GM23338 (cell line): Measurements from ENCODE around the gene CAMTA1. TPM values are rescaled to one million over a fixed set of nuclear protein-coding genes. Genes with fewer than 3 reads are reported as not detected.

ENCODE experiments used
- ATAC-seq: fragments of 200-7000 bp; cut with Tn5 transposase; 3 replicates; pipeline ENCODE4 v1.9.1; 2020
- DNase-seq: peaks from one replicate; pipeline ENCODE4 v3.0.0-alpha.2; 2015; ENCODE audit warnings: low spot score
- H2AFZ ChIP-seq: fragments of 200-600 bp; sonication (generic); 2 replicates; pipeline ENCODE4 v1.8.0; 2016; ENCODE audit warnings: antibody characterized with exemption, mild to moderate bottlenecking, moderate library complexity
- H3F3A ChIP-seq: fragments of 200-600 bp; sonication (generic); replicated peaks from 2 replicates; pipeline ENCODE4 v1.8.0; 2017; ENCODE audit warnings: antibody characterized with exemption, mixed run types, low read depth
- H3K27ac ChIP-seq: fragments of 200-600 bp; sonication (generic); 2 replicates; pipeline ENCODE4 v1.6.1; 2016; ENCODE audit warnings: low read depth
- H3K27me3 ChIP-seq: fragments of 200-600 bp; sonication (generic); 2 replicates; pipeline ENCODE4 v1.8.0; 2016; ENCODE audit warnings: mild to moderate bottlenecking, mixed run types, moderate library complexity; ENCODE audit not compliant: insufficient read depth
- H3K36me3 ChIP-seq: fragments of 200-600 bp; sonication (generic); 2 replicates; pipeline ENCODE4 v1.8.0; 2016; ENCODE audit warnings: mild to moderate bottlenecking; ENCODE audit not compliant: insufficient read depth
- H3K4me1 ChIP-seq: fragments of 200-600 bp; sonication (generic); 2 replicates; pipeline ENCODE4 v1.8.0; 2016; ENCODE audit warnings: mild to moderate bottlenecking, moderate library complexity; ENCODE audit not compliant: insufficient read depth
- H3K4me2 ChIP-seq: fragments of 200-600 bp; sonication (generic); 2 replicates; pipeline ENCODE4 v1.7.1; 2017; ENCODE audit warnings: mixed run types
- H3K4me3 ChIP-seq: fragments of 200-600 bp; sonication (generic); 2 replicates; pipeline ENCODE4 v1.6.1; 2016; ENCODE audit warnings: mixed run types
- H3K79me2 ChIP-seq: fragments of 200-600 bp; sonication (generic); replicated peaks from 2 replicates; pipeline ENCODE4 v1.8.0; 2017; ENCODE audit warnings: mild to moderate bottlenecking; ENCODE audit not compliant: insufficient read depth
- H3K9me2 ChIP-seq: fragments of 200-600 bp; sonication (generic); 2 replicates; pipeline ENCODE4 v1.8.0; 2017; ENCODE audit not compliant: insufficient read depth
- H4K20me1 ChIP-seq: fragments of 200-600 bp; sonication (generic); replicated peaks from 2 replicates; pipeline ENCODE4 v1.8.0; 2017; ENCODE audit warnings: mild to moderate bottlenecking; ENCODE audit not compliant: insufficient read depth
- H3K27ac Mint-ChIP-seq: 2 replicates; pipeline ENCODE4 v1.8.0; 2020; ENCODE audit warnings: inconsistent platforms, mild to moderate bottlenecking, moderate library complexity, mixed read lengths
- H3K27me3 Mint-ChIP-seq: 3 replicates; pipeline ENCODE4 v1.8.0; 2022; ENCODE audit warnings: low read depth, mild to moderate bottlenecking, moderate library complexity, mixed read lengths, inconsistent platforms; ENCODE audit not compliant: insufficient read depth, poor library complexity
- H3K36me3 Mint-ChIP-seq: 3 replicates; pipeline ENCODE4 v1.8.0; 2021; ENCODE audit warnings: low read depth, mild to moderate bottlenecking, inconsistent platforms, moderate library complexity, mixed read lengths
- H3K4me1 Mint-ChIP-seq: 3 replicates; pipeline ENCODE4 v1.8.0; 2020; ENCODE audit warnings: mild to moderate bottlenecking, inconsistent platforms, mixed read lengths
- H3K4me3 Mint-ChIP-seq: 3 replicates; pipeline ENCODE4 v1.8.0; 2021; ENCODE audit warnings: moderate library complexity, mild to moderate bottlenecking, inconsistent platforms, mixed read lengths
- H3K9me3 Mint-ChIP-seq: 3 replicates; pipeline ENCODE4 v1.8.0; 2020; ENCODE audit warnings: moderate library complexity, mild to moderate bottlenecking, inconsistent platforms, mixed read lengths
- CREB1 ChIP-seq: fragments of 250-450 bp; sonication (Bioruptor Pico); IDR thresholded peaks from 2 replicates; pipeline ENCODE4 v1.5.0; 2020; ENCODE audit warnings: low read depth, mild to moderate bottlenecking, moderate library complexity
- ETS1 ChIP-seq: IDR thresholded peaks from 2 replicates; pipeline ENCODE4 v1.6.1; 2016; ENCODE audit warnings: antibody characterized with exemption
- EZH2 ChIP-seq: fragments of 200-600 bp; sonication (generic); IDR thresholded peaks from one replicate; pipeline ENCODE4 v1.8.0; 2017; ENCODE audit warnings: antibody characterized with exemption, mild to moderate bottlenecking, low read depth; ENCODE audit not compliant: unreplicated experiment
- EZH2phosphoT487 ChIP-seq: fragments of 200-600 bp; sonication (generic); IDR thresholded peaks from one replicate; pipeline ENCODE4 v1.8.1; 2018; ENCODE audit warnings: antibody characterized with exemption; ENCODE audit not compliant: unreplicated experiment
- JUNB ChIP-seq: IDR thresholded peaks from one replicate; pipeline ENCODE4 v1.6.1; 2016; ENCODE audit warnings: antibody characterized with exemption; ENCODE audit not compliant: unreplicated experiment
- NANOG ChIP-seq: IDR thresholded peaks from 2 replicates; pipeline ENCODE4 v1.6.1; 2016; ENCODE audit warnings: antibody characterized with exemption, borderline replicate concordance
- POLR2AphosphoS5 ChIP-seq: IDR thresholded peaks from 2 replicates; pipeline ENCODE4 v1.6.1; 2016; ENCODE audit warnings: antibody characterized with exemption, low read depth
- REST ChIP-seq: IDR thresholded peaks from one replicate; pipeline ENCODE4 v1.6.1; 2018; ENCODE audit warnings: antibody characterized with exemption; ENCODE audit not compliant: unreplicated experiment
- STAT1 ChIP-seq: IDR thresholded peaks from one replicate; pipeline ENCODE4 v1.6.1; 2016; ENCODE audit warnings: antibody characterized with exemption; ENCODE audit not compliant: unreplicated experiment
- ZNF114 ChIP-seq: fragments of 250-450 bp; sonication (Bioruptor Pico); IDR thresholded peaks from 2 replicates; pipeline ENCODE4 v1.5.0; 2020; ENCODE audit warnings: mild to moderate bottlenecking, moderate library complexity
- ZNF331 ChIP-seq: fragments of 250-450 bp; sonication (Bioruptor Pico); IDR thresholded peaks from 2 replicates; pipeline ENCODE4 v1.5.0; 2020; ENCODE audit warnings: low read depth, mild to moderate bottlenecking, moderate library complexity
- ZNF462 ChIP-seq: fragments of 250-450 bp; sonication (Bioruptor Pico); IDR thresholded peaks from 2 replicates; pipeline ENCODE4 v1.5.0; 2020; ENCODE audit warnings: mild to moderate bottlenecking, moderate library complexity
- long read RNA-seq: library from polyadenylated mRNA; unstranded; transcript quantifications from one replicate; pipeline ENCODE4 v2.0.0, GENCODE V29; 2020; ENCODE audit not compliant: unreplicated experiment
- polyA plus RNA-seq: library from polyadenylated mRNA; unstranded; fragments of >200 nt; fragmentation: Nextera tagmentation; extraction: Ambion mirVana; gene quantifications from 2 replicates; pipeline ENCODE4 v1.2.1, GENCODE V29; 2016
- total RNA-seq: library from RNA; depleted of rRNA; stranded (reverse); fragments of >200 nt; shearing (Covaris generic); gene quantifications from 2 replicates; pipeline ENCODE4 v1.2.3, GENCODE V29; 2014; rRNA removed

CAMTA1 gene
- total RNA-seq (115 and 119 TPM in 2 replicates), polyA plus RNA-seq (519 and 580 TPM in 2 replicates)
- long read RNA-seq, transcript CAMTA1-213 (3 exons, 538 nt), result minor isoform, 6 of 78 reads
- long read RNA-seq, transcript CAMTA1-202 (5 exons, 431 nt), result minor isoform, 7 of 78 reads
- long read RNA-seq, transcript CAMTA1-208 (4 exons, 567 nt), result major isoform, 51 of 78 reads
- long read RNA-seq, partial matches to known transcripts, result 3 of 78 reads
- long read RNA-seq, other reads (novel, unspliced or antisense), result 10 of 78 reads

- no peak for TF ChIP-seq REST
- TF ChIP-seq JUNB, result no peak
- TF ChIP-seq ETS1, result no peak
- no peak for TF ChIP-seq ZNF114 (CRISPR knock-in tag)
- TF ChIP-seq EZH2, result no peak
- TF ChIP-seq EZH2phosphoT487, result no peak
- no peak for TF ChIP-seq POLR2AphosphoS5
- no peak for TF ChIP-seq ZNF462 (CRISPR knock-in tag)
- TF ChIP-seq STAT1, result no peak
- TF ChIP-seq ZNF331 (CRISPR knock-in tag), result no peak
- no peak for TF ChIP-seq NANOG
- TF ChIP-seq CREB1 (CRISPR knock-in tag), result no peak
- Mint-ChIP-seq H3K36me3 (no peaks in the 10 kb centered on the region; the same call in 2 of the 3 replicates), H3K4me3 (peak within 1 kb of the TSS; percentile 86), H3K9me3 (no peaks in the 10 kb centered on the region), H3K27ac (peak within 1 kb of the TSS; percentile 94), H3K4me1 (peaks cover 43% of the 10 kb centered on the region), H3K27me3 (peaks cover 12% of the 10 kb centered on the region)
- Histone ChIP-seq H3K79me2 (peaks cover 57% of the 10 kb centered on the region), H3K4me1 (peaks cover 25% of the 10 kb centered on the region), H3K9me2 (no peaks in the 10 kb centered on the region), H3K27ac (peak within 1 kb of the TSS; percentile 98), H3K4me3 (peak within 1 kb of the TSS; percentile 92), H3K36me3 (no peaks in the 10 kb centered on the region), H3K4me2 (peak within 1 kb of the TSS; percentile 94), H2AFZ (peak within 1 kb of the TSS; percentile 91; the same call in 1 of the 2 replicates), H3F3A (no peaks in the 10 kb centered on the region), H4K20me1 (peaks cover 37% of the 10 kb centered on the region), H3K27me3 (no peaks in the 10 kb centered on the region)
- DNase-seq (no peak), ATAC-seq (no peak)
These were observed at the start of gene CAMTA1 for GRCh38 chr1:6785318-6785727. Gene CAMTA1 (plus strand): TSS chr1:6785454. CDS start chr1:6785531, 77 bp downstream.
